GM23248 (cell line): ENCODE data around the gene PPP4R1. TPM values are rescaled to one million over a fixed set of nuclear protein-coding genes. Genes with fewer than 3 reads are reported as not detected.
A peak's percentile ranks its signal among the peaks of the same experiment; 100 is the strongest.

Experiments used
- DNase-seq: peaks from one replicate; pipeline ENCODE4 v3.0.0-alpha.2; 2015
- H2AFZ ChIP-seq: fragments of 200-600 bp; sonication (generic); 2 replicates; pipeline ENCODE4 v1.6.1; 2016; ENCODE audit warnings: antibody characterized with exemption
- H3F3A ChIP-seq: fragments of 200-600 bp; sonication (generic); 2 replicates; pipeline ENCODE4 v1.6.1; 2016; ENCODE audit warnings: mild to moderate bottlenecking, antibody characterized with exemption, mixed run types; ENCODE audit not compliant: insufficient read depth
- H3K27ac ChIP-seq: fragments of 200-600 bp; sonication (generic); 2 replicates; pipeline ENCODE4 v1.5.1; 2016; ENCODE audit warnings: mild to moderate bottlenecking
- H3K27me3 ChIP-seq: fragments of 200-600 bp; sonication (generic); replicated peaks from 2 replicates; pipeline ENCODE4 v1.6.1; 2016; ENCODE audit warnings: mild to moderate bottlenecking; ENCODE audit not compliant: insufficient read depth
- H3K36me3 ChIP-seq: fragments of 200-600 bp; sonication (generic); 2 replicates; pipeline ENCODE4 v1.6.1; 2016; ENCODE audit warnings: low read depth, mild to moderate bottlenecking
- H3K4me1 ChIP-seq: fragments of 200-600 bp; sonication (generic); 2 replicates; pipeline ENCODE4 v1.6.1; 2016; ENCODE audit warnings: mild to moderate bottlenecking; ENCODE audit not compliant: insufficient read depth
- H3K4me2 ChIP-seq: fragments of 200-600 bp; sonication (generic); one replicate; pipeline ENCODE4 v1.6.1; 2016; ENCODE audit warnings: mild to moderate bottlenecking; ENCODE audit not compliant: unreplicated experiment
- H3K4me3 ChIP-seq: fragments of 200-600 bp; sonication (generic); 2 replicates; pipeline ENCODE4 v1.5.1; 2016; ENCODE audit warnings: mild to moderate bottlenecking
- H3K79me2 ChIP-seq: fragments of 200-600 bp; sonication (generic); 2 replicates; pipeline ENCODE4 v1.6.1; 2016; ENCODE audit warnings: mild to moderate bottlenecking; ENCODE audit not compliant: insufficient read depth
- H3K9ac ChIP-seq: fragments of 200-600 bp; sonication (generic); 2 replicates; pipeline ENCODE4 v1.6.1; 2016; ENCODE audit warnings: mild to moderate bottlenecking
- H3K9me2 ChIP-seq: fragments of 200-600 bp; sonication (generic); 2 replicates; pipeline ENCODE4 v1.6.1; 2016; ENCODE audit warnings: mixed run types, mild to moderate bottlenecking, moderate library complexity; ENCODE audit not compliant: insufficient read depth
- H3K9me3 ChIP-seq: fragments of 200-600 bp; sonication (generic); one replicate; pipeline ENCODE4 v1.6.1; 2017; ENCODE audit warnings: low read depth
- H4K20me1 ChIP-seq: fragments of 200-600 bp; sonication (generic); 2 replicates; pipeline ENCODE4 v1.6.0; 2016; ENCODE audit not compliant: insufficient read depth
- EZH2 ChIP-seq: fragments of 200-600 bp; sonication (generic); IDR thresholded peaks from 2 replicates; pipeline ENCODE4 v1.6.1; 2018; ENCODE audit warnings: antibody characterized with exemption, mild to moderate bottlenecking; ENCODE audit not compliant: insufficient read depth, poor library complexity, severe bottlenecking
- EZH2phosphoT487 ChIP-seq: fragments of 200-600 bp; sonication (generic); IDR thresholded peaks from 2 replicates; pipeline ENCODE4 v1.6.1; 2018; ENCODE audit warnings: antibody characterized with exemption, moderate library complexity, mild to moderate bottlenecking, low read depth; ENCODE audit not compliant: insufficient read depth
- WGBS, 2 experiments: methylation state at CpG; one replicate each; pipeline ENCODE4 v1.1.6; 2015 to 2017; ENCODE audit warnings: low lambda C conversion rate in 2 of 2, low coverage in 1 of 2; ENCODE audit errors: missing lambda C conversion rate in 2 of 2; 5-methylcytosine and 5-hydroxymethylcytosine counted together
- in situ Hi-C: fragments of 300-500 bp; cut with MboI; formaldehyde crosslinking; loops from 2 replicates; pipeline ENCODE4 v1.15.0; 2020
- polyA plus RNA-seq: library from polyadenylated mRNA; unstranded; fragments of >200 nt; fragmentation: Nextera tagmentation; extraction: Ambion mirVana; gene quantifications from 2 replicates; pipeline ENCODE4 v1.2.1, GENCODE V29; 2016
- total RNA-seq: library from RNA; depleted of rRNA; stranded (reverse); fragments of >200 nt; shearing (Covaris generic); gene quantifications from 2 replicates; pipeline ENCODE4 v1.2.3, GENCODE V29; 2014

PPP4R1 gene
- total and polyA plus RNA-seq, 2 experiments from 2014 or later = 33.0 to 97.9 TPM

- H3K9me3 ChIP-seq = no peaks in the 10 kb centered on the region
- WGBS, 2 experiments = 52 to 64% methylated on average over 2 of the region's 2 CpGs
- H3K9me2 ChIP-seq = no peaks in the 10 kb centered on the region
- H3K9ac ChIP-seq = 0 out of 2 replicates have a peak overlapping the region, but pooled peaks have one; percentile 12
- no peak overlapping the region for H3K4me3 ChIP-seq
- peaks cover 40% of the 10 kb centered on the region for H3K4me1 ChIP-seq
- H2AFZ ChIP-seq = no peak overlapping the region
- TF ChIP-seq EZH2phosphoT487 (no peak), EZH2 (no peak)
- peak overlapping the region; percentile 79 for H3K4me2 ChIP-seq
- H3K79me2 ChIP-seq = peaks cover 36% of the 10 kb centered on the region
- H3F3A ChIP-seq = peaks cover 60% of the 10 kb centered on the region
- in situ Hi-C loops = no loop called here
- peak; percentile 77 for DNase-seq
- H3K36me3 ChIP-seq = no peaks in the 10 kb centered on the region
- H4K20me1 ChIP-seq = peaks cover 8% of the 10 kb centered on the region; the same call in 1 of the 2 replicates
- H3K27me3 ChIP-seq = no peaks in the 10 kb centered on the region
- H3K27ac ChIP-seq = peak overlapping the region; percentile 88
These were observed 1.7 kb upstream of the PPP4R1 start for GRCh38 chr18:9616049-9616448.

DNA sequence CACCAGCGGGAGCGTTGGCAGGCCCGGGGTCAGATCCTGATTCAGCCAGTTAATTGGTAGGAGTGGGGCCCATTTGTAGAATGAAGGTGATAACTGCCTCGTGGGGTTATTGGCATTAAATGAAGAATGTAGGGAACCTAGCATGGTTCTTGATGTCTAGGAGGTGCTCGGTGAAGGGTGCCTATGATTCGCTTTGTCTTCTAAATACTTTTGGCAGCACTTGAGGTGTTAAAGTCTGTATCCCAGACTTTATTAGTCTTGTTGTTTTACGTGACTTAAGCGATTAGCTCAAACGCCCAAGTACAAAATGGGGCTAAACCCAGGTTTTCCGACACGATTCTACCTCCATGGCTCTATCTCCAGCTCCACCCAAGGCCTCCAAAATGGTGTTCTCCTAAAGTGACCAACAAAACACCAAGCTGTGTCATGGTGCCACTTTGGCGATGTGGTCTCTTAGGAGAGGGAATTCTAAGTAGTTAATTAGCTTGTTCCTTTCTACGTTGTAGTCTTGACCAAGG is 980 bp upstream of the PPP4R1 start:
- no peaks in the 10 kb centered on the region for H3K9me2 ChIP-seq
- H3K79me2 ChIP-seq = peaks cover 43% of the 10 kb centered on the region
- no peaks in the 10 kb centered on the region for H3K9me3 ChIP-seq
- no peaks in the 10 kb centered on the region for H3K27me3 ChIP-seq
- H3K4me2 ChIP-seq = peak overlapping the region; percentile 79
- in situ Hi-C loops = no loop called here
- no peaks in the 10 kb centered on the region for H3K36me3 ChIP-seq
- peak overlapping the region; percentile 86 for H3K9ac ChIP-seq
- peak overlapping the region; percentile 71 for H2AFZ ChIP-seq
- peak overlapping the region; percentile 88 for H3K27ac ChIP-seq
- 36 to 40% methylated on average over 13 of the region's 13 CpGs for WGBS, 2 experiments
- peaks cover 40% of the 10 kb centered on the region for H3K4me1 ChIP-seq
- peak overlapping the region; percentile 70 for H3K4me3 ChIP-seq
- DNase-seq = no peak
- TF ChIP-seq EZH2 = no peak
- TF ChIP-seq EZH2phosphoT487 = no peak
- peaks cover 8% of the 10 kb centered on the region; the same call in 1 of the 2 replicates for H4K20me1 ChIP-seq
- peaks cover 53% of the 10 kb centered on the region for H3F3A ChIP-seq

GRCh38 chr18:9613550-9614400 is 584 bp downstream of the PPP4R1 start:
- H3K4me2 ChIP-seq = peak overlapping the region; percentile 96
- DNase-seq = peak; percentile 76
- in situ Hi-C loops = no loop called here
- H3K9me2 ChIP-seq = no peaks in the 10 kb centered on the region
- peak overlapping the region; percentile 82 for H2AFZ ChIP-seq
- H3K9ac ChIP-seq = peak overlapping the region; percentile 92
- WGBS, 2 experiments = 2% methylated on average over 33 to 58 of the region's 78 CpGs
- peaks cover 35% of the 10 kb centered on the region for H3K4me1 ChIP-seq
- peaks cover 41% of the 10 kb centered on the region for H3F3A ChIP-seq
- H3K4me3 ChIP-seq = peak overlapping the region; percentile 94
- H3K9me3 ChIP-seq = no peaks in the 10 kb centered on the region
- H3K79me2 ChIP-seq = peaks cover 58% of the 10 kb centered on the region
- TF ChIP-seq EZH2 (no peak), EZH2phosphoT487 (no peak)
- H3K36me3 ChIP-seq = no peaks in the 10 kb centered on the region
- peaks cover 8% of the 10 kb centered on the region for H4K20me1 ChIP-seq
- H3K27me3 ChIP-seq = no peaks in the 10 kb centered on the region
- H3K27ac ChIP-seq = peak overlapping the region; percentile 85

GRCh38 chr18:9612977-9613376 is 1.4 kb downstream of the PPP4R1 start:
- DNase-seq = no peak
- WGBS, 2 experiments = 14 to 20% methylated on average over 3 of the region's 3 CpGs
- peaks cover 48% of the 10 kb centered on the region for H3F3A ChIP-seq
- in situ Hi-C loops = no loop called here
- peak overlapping the region; percentile 85 for H3K27ac ChIP-seq
- no peaks in the 10 kb centered on the region for H3K9me3 ChIP-seq
- H3K4me3 ChIP-seq = peak overlapping the region; percentile 94
- no peaks in the 10 kb centered on the region for H3K9me2 ChIP-seq
- peak overlapping the region; percentile 96 for H3K4me2 ChIP-seq
- H3K9ac ChIP-seq = peak overlapping the region; percentile 92
- peak overlapping the region; percentile 82; the same call in 1 of the 2 replicates for H2AFZ ChIP-seq
- no peaks in the 10 kb centered on the region for H3K36me3 ChIP-seq
- no peaks in the 10 kb centered on the region for H3K27me3 ChIP-seq
- peaks cover 8% of the 10 kb centered on the region for H4K20me1 ChIP-seq
- no peak for TF ChIP-seq EZH2
- no peak for TF ChIP-seq EZH2phosphoT487
- peaks cover 66% of the 10 kb centered on the region for H3K79me2 ChIP-seq
- peaks cover 43% of the 10 kb centered on the region for H3K4me1 ChIP-seq
